ENCODE results near the gene ADAM11. TPM values are rescaled to one million over a fixed set of nuclear protein-coding genes. Genes with fewer than 3 reads are reported as not detected.

ADAM11 gene
- total RNA-seq, 1 donor from 2014 or later = 0.43 TPM

DNA sequence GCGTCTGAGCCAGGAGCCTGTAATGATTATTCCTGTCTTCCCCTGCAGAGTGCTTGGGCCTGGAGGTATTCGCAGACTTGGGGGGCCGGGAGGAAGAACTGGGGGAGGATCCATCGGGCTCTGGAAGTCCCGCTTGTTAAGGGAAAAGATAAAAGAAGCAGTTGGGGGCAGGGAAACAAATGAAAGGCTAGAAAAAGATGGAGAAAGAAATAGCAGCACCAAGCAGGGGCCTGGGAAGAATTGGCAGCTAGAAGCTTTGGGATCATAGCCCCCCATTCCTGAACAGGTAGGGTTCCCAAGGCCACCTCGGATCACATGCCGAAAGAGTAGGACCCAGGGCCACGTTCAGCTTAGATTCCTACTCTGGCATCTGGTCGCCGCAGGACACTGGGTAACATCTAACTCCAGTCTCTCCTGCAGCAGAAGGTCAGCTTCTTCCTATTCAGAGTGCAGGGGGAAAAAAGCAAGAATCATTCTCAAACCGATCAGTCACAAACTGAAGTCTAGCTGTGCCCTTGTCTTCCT is 23.6 kb downstream of the ADAM11 start:
- Histone ChIP-seq H3K9me3 (no peaks in the 10 kb centered on the region), H3K27ac (peak overlapping the region; percentile 73), H3K4me1 (peaks cover 25% of the 10 kb centered on the region), H3K27me3 (peaks cover 5% of the 10 kb centered on the region), H3K4me3 (no peak overlapping the region), H3K36me3 (no peaks in the 10 kb centered on the region)
- intact Hi-C loops (cut with DNase I) = no loop called here
- ATAC-seq (no peak), DNase-seq (peak; percentile 49)
- TF ChIP-seq, protein P1, sequence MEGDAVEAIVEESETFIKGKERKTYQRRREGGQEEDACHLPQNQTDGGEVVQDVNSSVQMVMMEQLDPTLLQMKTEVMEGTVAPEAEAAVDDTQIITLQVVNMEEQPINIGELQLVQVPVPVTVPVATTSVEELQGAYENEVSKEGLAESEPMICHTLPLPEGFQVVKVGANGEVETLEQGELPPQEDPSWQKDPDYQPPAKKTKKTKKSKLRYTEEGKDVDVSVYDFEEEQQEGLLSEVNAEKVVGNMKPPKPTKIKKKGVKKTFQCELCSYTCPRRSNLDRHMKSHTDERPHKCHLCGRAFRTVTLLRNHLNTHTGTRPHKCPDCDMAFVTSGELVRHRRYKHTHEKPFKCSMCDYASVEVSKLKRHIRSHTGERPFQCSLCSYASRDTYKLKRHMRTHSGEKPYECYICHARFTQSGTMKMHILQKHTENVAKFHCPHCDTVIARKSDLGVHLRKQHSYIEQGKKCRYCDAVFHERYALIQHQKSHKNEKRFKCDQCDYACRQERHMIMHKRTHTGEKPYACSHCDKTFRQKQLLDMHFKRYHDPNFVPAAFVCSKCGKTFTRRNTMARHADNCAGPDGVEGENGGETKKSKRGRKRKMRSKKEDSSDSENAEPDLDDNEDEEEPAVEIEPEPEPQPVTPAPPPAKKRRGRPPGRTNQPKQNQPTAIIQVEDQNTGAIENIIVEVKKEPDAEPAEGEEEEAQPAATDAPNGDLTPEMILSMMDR (IDR thresholded peaks at IDR 0.05) = no peak

DNA sequence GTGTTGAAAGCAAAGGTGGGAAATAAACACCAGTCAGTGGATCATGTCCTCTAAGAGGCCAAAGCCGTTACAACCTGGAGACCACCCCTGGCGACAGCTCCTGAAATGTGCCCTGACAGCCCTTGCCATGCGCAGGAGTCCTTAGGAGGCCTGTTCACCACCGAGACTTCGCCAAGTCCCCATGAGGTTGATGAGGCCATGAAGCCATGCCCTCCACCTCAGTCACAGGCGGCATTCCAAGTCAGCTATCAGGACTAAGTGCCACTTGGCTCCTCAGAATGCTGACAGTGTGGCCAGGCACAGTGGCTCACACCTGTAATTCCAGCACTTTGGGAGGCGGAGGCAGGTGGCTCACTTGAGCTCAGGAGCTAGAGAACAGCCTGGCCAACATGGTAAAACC is 27.1 kb downstream of the ADAM11 start:
- no peak overlapping the region for H3K4me3 ChIP-seq
- ATAC-seq (peak; percentile 78), DNase-seq (peak; percentile 71)
- H3K27ac ChIP-seq = no peak overlapping the region
- peaks cover 19% of the 10 kb centered on the region for H3K4me1 ChIP-seq
- no peaks in the 10 kb centered on the region for H3K36me3 ChIP-seq
- TF ChIP-seq, protein P1 (IDR thresholded peaks at IDR 0.05) = no peak
- intact Hi-C loops (cut with DNase I) = no loop called here
- H3K27me3 ChIP-seq = no peaks in the 10 kb centered on the region
- H3K9me3 ChIP-seq = no peaks in the 10 kb centered on the region

DNA sequence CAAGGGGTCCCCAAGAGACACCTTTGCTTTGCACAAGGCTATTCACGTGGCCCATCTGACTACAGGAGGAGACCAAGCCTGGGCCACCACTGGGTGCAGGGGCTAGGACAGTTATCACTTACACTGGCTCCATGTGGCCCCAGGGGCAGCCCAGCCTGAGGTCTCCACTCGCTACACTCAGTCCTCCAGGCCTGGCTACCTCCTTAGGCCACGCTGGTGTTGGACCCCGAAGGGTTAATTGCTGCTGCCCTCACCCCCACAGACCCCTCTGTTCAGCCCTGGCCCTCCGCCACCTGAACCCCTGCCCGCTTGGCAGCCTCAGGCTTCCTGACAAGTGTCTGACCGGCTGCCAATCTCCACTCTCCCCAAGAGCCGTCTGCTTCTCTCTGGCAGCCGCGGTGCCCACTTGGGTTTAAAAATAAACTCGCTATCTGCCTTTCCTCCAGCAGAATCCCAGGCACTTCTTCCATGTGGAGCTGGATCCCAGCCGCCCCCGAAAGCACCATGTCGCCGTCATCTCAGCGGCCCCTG is 27.8 kb downstream of the ADAM11 start:
- Histone ChIP-seq H3K36me3 (no peaks in the 10 kb centered on the region), H3K4me3 (no peak overlapping the region), H3K27ac (no peak overlapping the region), H3K27me3 (no peaks in the 10 kb centered on the region), H3K9me3 (no peaks in the 10 kb centered on the region), H3K4me1 (peaks cover 15% of the 10 kb centered on the region)
- intact Hi-C loops (cut with DNase I) = no loop called here
- TF ChIP-seq, protein P1 (IDR thresholded peaks at IDR 0.05) = no peak
- DNase-seq (peak; percentile 65), ATAC-seq (peak; percentile 38)

DNA sequence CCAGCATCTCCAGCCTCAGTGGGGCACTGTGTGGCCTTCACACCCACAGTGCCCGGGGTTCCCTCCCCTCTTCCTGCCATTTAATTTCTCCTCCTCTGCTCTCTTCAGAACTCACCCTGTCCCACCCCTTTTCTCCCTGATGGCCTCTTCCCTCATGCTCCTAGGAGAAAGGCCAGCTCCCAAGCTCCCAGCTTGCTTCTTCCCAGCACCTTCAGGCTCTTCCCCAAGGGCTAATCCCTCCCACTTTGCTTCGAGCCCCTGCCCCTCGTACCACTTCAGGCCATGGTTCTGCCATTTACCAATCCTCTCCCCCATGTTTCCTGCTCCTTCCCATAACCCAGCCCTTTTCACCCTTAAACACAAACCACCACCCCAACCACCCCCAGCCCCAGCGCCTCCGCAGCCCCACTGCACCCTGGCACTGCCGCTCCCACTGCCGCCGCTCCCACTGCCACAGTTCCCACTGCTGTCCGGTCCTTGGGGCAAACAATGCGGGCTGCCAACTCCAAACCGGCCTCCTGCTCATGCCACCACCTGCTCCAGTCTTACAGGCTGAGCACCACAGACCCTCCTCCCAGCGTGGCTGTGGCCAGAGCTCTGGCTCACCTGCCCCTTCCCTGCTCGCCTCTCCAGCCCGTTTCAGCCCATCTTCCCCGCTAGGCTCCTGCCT is 28.6 kb downstream of the ADAM11 start:
- H3K4me1 ChIP-seq = peaks cover 11% of the 10 kb centered on the region
- DNase-seq (peak; percentile 64), ATAC-seq (peak; percentile 33)
- TF ChIP-seq, protein P1 (IDR thresholded peaks at IDR 0.05) = no peak
- H3K36me3 ChIP-seq = no peaks in the 10 kb centered on the region
- intact Hi-C loops (cut with DNase I) = no loop called here
- no peak overlapping the region for H3K27ac ChIP-seq
- H3K9me3 ChIP-seq = no peaks in the 10 kb centered on the region
- H3K27me3 ChIP-seq = no peaks in the 10 kb centered on the region
- H3K4me3 ChIP-seq = no peak overlapping the region

DNA sequence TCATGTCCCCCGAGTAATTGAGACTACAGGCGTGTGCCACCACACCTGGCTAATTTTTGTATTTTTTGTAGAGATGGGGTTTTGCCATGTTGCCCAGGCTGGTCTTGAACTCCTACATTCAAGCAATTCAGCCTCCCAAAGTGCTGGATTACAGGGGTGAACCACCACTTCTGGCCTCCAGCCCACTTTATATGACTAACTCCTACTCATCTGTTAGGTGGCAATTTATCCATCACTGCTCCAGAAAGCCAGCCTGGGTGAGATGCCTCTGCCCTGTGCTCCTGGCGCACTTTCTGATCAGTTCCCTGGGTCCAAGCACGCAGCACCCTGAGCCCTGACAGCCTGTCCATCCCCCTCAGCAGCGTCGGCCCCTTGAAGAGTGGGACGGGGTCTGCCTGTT is 29.4 kb downstream of the ADAM11 start:
- no peak overlapping the region for H3K4me3 ChIP-seq
- TF ChIP-seq, protein P1 (IDR thresholded peaks at IDR 0.05) = no peak
- no peaks in the 10 kb centered on the region for H3K36me3 ChIP-seq
- ATAC-seq (no peak), DNase-seq (peak; percentile 21)
- H3K27me3 ChIP-seq = no peaks in the 10 kb centered on the region
- intact Hi-C loops (cut with DNase I) = no loop called here
- H3K4me1 ChIP-seq = peaks cover 11% of the 10 kb centered on the region
- H3K27ac ChIP-seq = no peak overlapping the region
- H3K9me3 ChIP-seq = no peaks in the 10 kb centered on the region
